ENCODE results near the gene CST4.

GRCh38 chr20:23636182-23636907 lies 52.5 kb downstream of the CST4 start:
- TF ChIP-seq CTCF (tag by site-specific recombination; IDR thresholded peaks at IDR 0.05), result no peak
- no peak for TF ChIP-seq SP7 (tag by site-specific recombination; IDR thresholded peaks at IDR 0.05)
- TF ChIP-seq, protein P1, sequence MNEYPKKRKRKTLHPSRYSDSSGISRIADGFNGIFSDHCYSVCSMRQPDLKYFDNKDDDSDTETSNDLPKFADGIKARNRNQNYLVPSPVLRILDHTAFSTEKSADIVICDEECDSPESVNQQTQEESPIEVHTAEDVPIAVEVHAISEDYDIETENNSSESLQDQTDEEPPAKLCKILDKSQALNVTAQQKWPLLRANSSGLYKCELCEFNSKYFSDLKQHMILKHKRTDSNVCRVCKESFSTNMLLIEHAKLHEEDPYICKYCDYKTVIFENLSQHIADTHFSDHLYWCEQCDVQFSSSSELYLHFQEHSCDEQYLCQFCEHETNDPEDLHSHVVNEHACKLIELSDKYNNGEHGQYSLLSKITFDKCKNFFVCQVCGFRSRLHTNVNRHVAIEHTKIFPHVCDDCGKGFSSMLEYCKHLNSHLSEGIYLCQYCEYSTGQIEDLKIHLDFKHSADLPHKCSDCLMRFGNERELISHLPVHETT (tag by site-specific recombination; IDR thresholded peaks at IDR 0.05), result no peak
- TF ChIP-seq, protein P2, sequence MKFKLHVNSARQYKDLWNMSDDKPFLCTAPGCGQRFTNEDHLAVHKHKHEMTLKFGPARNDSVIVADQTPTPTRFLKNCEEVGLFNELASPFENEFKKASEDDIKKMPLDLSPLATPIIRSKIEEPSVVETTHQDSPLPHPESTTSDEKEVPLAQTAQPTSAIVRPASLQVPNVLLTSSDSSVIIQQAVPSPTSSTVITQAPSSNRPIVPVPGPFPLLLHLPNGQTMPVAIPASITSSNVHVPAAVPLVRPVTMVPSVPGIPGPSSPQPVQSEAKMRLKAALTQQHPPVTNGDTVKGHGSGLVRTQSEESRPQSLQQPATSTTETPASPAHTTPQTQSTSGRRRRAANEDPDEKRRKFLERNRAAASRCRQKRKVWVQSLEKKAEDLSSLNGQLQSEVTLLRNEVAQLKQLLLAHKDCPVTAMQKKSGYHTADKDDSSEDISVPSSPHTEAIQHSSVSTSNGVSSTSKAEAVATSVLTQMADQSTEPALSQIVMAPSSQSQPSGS (tag by site-specific recombination; IDR thresholded peaks at IDR 0.05; ENCODE audit: low read depth), result no peak

Data from HEK293 (cell line).